Body of pancreas (tissue), 4 donors: ENCODE data around the gene DNAH10.

Experiments
- POLR2A ChIP-seq, 3 donors: fragments of 450-650 bp; IDR thresholded peaks; one replicate each; pipeline ENCODE4 v1.6.1; 2016; ENCODE audit warnings: antibody characterized with exemption in 3 of 3, mild to moderate bottlenecking in 2 of 3
- TF ChIP-seq, protein P1 (sequence below), 7 experiments: fragments of 450-650 bp in 4 of 7; fragments of 200-600 bp in 3 of 7; sonication (generic) in 3 of 7; IDR thresholded peaks; one replicate each; pipeline ENCODE4 v1.5.1; 2016 to 2019; ENCODE audit warnings: antibody characterized with exemption in 7 of 7

DNA sequence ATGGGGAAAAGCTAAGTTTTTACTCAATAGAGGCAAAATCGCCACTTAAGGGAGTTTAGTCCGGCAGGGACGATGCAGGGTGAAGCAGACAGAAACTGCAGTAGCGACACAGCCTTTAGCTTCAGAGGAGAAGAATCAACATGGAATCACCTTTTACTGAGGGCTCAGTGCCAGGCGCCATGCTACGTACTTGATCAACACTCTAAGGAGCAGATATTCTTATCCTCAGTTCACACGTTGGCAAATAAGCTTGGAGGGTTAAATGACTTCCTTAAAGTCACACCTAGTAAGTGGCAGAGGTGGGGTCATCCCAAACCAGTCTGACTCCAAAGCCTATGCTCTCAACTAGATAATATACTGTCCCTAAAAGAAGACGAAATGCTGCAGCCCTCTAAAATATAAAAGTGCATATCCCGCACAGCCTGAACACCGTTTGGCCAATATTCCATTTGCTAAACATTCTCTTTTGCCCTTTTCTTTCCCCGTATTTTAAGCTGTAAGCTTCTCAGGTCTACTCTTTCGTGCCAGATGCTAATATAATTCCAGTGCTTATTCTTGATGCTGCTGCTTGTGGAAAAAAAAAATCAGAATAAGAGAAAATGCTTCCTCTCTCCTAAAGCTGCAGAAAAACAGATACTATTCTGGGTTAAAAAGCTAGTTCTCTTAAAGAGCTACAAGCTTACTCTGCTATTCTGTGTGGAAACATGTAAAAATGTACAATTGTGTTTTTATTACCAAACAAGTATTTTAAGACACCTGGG is 199.7 kb downstream of the DNAH10 start:
- TF ChIP-seq, protein P1, sequence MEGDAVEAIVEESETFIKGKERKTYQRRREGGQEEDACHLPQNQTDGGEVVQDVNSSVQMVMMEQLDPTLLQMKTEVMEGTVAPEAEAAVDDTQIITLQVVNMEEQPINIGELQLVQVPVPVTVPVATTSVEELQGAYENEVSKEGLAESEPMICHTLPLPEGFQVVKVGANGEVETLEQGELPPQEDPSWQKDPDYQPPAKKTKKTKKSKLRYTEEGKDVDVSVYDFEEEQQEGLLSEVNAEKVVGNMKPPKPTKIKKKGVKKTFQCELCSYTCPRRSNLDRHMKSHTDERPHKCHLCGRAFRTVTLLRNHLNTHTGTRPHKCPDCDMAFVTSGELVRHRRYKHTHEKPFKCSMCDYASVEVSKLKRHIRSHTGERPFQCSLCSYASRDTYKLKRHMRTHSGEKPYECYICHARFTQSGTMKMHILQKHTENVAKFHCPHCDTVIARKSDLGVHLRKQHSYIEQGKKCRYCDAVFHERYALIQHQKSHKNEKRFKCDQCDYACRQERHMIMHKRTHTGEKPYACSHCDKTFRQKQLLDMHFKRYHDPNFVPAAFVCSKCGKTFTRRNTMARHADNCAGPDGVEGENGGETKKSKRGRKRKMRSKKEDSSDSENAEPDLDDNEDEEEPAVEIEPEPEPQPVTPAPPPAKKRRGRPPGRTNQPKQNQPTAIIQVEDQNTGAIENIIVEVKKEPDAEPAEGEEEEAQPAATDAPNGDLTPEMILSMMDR (IDR thresholded peaks at IDR 0.05), result no peak
- TF ChIP-seq POLR2A (IDR thresholded peaks at IDR 0.05), result no peak
